Stimulated activated CD4-positive, alpha-beta T cell treated with anti-CD3 and anti-CD28 coated beads, Interleukin-2, amount 100 ng/mL, for 48 hours (primary cell): Measurements from ENCODE around the gene FNDC3B.
"Not testable (repeated sequence)": the region's sequence is repeated elsewhere in the genome, so short reads cannot be mapped to it uniquely, and the experiment has no call there.

Experiments
- DNase-seq, 2 donors: peaks; one replicate each; pipeline ENCODE4 v3.0.0-alpha.2; 2020

FNDC3B gene

DNA sequence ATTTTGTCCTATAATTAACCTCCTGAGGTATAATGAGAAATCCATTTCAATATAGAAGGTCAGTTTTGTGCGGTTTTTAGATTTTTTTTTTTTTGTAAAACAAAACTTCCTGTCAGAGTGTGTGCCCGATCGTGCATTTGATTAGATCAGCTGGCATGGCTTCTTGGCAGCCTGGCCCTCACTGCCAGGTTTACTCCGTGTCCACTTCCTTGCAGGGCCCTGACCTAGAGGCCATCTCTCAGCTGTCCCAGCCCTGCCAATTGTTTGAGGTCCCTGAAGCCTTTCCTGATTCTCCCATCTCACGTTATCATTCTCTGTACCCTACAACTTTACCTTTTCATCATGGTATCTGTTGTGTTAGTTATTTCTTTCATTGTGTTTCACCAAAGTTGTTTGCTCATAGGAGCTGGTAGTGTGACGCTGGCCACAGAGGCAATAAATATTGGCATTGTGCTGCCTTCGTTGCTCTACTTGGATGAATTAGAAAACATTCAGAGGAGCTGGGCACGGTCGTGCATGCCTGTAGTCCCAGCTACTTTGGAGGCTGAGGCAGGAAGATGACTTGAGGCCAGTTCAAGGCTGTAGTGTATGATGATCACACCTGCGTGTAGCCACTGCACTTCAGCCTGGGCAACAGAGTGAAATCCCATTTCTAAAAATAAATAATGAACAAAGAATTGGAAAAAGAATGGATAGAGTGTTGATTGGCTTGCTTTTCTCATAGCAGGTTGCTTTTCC lies 206.9 kb downstream of the FNDC3B start:
- DNase-seq, result no peak

GRCh38 chr3:172247525-172248274 lies 208.3 kb downstream of the FNDC3B start:
- DNase-seq, result no peak

DNA sequence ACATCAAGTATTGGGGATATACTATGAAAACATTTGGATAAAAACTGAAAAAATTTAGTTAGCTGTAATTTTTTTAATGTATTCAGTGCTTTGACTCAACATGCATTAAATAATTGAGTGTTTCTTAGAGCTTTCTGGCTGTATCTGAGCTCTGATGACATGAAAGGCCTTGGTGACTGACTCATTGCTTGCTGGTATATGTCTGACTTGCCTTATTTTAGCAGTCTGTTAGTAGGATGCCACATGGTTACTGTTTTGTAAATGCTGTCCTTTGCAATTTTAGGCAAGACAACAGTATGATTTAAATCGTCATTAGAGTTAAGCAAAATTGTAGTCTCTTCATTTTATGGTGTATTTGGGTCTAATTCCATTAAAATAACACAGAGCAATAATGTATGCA lies 209.7 kb downstream of the FNDC3B start:
- DNase-seq, result no peak

DNA sequence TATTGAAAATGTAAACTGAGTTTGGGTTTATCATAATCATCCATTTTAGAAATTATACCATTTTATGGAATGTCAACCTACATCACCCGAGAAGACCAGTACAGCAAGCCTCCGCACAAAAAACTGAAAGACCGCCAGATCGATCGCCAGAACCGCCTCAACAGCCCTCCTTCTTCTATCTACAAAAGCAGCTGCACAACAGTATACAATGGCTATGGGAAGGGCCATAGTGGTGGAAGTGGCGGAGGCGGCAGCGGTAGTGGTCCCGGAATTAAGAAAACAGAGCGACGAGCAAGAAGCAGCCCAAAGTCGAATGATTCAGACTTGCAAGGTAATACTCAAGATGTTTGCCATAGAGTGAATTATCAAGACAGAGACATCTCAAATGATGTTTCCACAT lies 211.8 kb downstream of the FNDC3B start:
- DNase-seq, result no peak

GRCh38 chr3:172253200-172253599 lies 213.8 kb downstream of the FNDC3B start:
- DNase-seq, result no peak

GRCh38 chr3:172254542-172254941 lies 215.2 kb downstream of the FNDC3B start:
- DNase-seq, result no peak

DNA sequence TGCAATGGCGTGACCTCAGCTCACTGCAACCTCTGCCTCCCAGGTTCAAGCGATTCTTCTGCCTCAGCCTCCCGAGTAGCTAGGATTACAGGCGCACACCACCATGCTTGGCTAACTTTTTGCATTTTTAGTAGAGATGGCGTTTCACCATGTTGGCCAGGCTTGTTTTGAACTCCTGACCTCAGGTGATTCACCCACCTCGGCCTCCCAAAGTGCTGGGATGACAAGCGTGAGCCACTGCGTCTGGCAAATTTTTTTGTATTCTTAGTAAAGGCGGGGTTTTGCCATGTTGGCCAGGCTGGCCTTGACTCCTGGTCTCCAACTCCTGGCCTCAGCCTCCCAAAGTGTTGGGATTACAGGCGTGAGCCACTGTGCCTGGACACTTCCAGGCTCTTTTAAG lies 215.9 kb downstream of the FNDC3B start:
- DNase-seq, result not testable (repeated sequence)

DNA sequence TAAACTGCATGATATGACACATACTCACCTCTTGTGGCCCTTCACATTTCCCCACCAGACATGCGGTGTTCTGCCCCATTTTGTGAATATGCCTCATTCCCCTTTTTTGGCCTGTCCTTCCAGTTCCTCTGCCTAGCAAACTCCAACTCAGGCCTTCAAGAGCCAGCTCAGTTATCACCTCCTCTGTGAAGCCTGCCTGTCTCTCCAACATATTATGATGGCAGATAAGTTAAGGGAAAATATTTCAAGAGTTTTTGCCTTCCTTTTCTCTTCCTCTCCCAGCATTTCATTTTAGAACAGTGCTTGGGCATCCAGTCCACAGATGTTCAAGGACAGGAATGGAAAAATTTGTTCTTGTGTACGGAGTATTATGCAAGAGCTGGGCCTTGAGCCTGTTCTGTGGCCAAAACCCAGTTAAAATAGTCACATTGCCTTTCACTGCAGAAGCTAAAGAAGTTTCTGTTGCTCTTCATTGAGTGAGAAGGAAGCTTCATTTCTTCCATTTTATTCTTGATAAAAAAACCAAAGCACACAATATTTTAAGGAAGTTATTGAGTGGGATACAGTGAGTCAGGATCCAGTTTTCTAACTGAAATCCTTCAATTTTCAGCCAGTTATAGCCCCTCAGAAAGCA lies 216.8 kb downstream of the FNDC3B start:
- DNase-seq, result no peak

- DNase-seq, result no peak
Observed at GRCh38 chr3:172257648-172258400, 218.4 kb downstream of the FNDC3B start.

DNA sequence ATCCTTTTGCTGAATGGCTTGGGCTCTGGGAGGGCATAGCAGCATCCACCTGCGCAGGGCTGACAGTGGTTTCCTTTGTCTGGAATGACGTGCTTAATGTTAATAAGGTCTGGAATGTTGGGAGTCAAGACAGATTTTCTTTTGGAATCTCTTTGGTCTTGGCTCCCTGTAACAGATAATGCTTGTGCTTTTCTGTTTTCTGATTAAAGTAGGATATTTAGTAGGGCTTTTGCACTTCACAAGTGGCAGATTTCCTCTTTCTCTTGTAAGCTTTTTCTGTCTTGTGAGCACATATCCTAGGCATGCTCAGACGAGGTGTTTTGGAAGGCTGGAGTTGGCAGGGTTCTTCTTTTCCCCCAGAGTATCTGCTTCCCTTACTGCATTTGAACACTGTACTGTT lies 219.2 kb downstream of the FNDC3B start:
- DNase-seq, result no peak

DNA sequence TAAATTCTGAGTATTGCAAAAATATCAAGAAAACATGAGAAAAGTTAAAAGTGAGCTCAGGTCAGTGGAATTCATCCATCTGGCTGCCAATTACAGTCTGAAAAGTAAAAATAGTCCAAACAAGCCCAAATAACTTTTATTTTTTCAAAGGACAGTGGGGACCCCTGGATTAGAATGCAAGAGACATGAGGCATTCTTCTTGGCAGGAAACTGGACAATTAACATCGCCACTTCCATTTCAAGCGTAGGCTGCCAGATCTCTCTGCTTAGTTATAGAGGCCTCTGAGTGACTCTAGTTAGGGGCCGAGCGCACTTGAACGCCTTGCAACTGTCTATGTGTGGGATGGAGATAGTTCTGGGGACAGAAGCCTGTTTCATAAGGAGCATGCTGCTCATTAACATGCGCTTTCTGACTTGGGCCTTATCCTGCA lies 219.7 kb downstream of the FNDC3B start:
- no peak for DNase-seq

DNA sequence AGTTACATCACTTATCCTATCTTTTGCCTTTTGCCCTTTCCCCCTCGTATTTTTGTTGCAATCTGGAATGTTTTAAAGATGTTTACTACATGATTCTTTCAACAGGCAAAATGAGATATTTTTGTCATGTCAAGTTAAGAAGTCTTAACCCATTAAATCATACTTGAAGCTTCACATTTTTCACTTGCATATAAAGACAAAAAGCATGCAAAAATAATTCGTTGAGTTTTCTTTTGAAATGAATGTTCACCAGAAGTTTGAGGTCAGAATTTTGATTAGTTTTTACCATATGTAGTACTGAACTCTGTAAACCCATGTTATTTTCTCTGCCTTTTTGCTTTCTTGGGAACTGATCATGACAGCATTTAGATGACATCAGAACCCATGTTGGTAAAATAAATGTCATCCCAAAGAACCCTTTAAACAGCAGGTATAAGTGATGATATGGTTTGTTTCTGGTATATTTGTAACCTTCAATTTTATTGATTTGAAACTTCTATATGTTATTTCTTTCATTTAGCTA lies 220.4 kb downstream of the FNDC3B start:
- no peak for DNase-seq

- DNase-seq, result no peak
Observed at GRCh38 chr3:172260381-172260780, 221.0 kb downstream of the FNDC3B start.

DNA sequence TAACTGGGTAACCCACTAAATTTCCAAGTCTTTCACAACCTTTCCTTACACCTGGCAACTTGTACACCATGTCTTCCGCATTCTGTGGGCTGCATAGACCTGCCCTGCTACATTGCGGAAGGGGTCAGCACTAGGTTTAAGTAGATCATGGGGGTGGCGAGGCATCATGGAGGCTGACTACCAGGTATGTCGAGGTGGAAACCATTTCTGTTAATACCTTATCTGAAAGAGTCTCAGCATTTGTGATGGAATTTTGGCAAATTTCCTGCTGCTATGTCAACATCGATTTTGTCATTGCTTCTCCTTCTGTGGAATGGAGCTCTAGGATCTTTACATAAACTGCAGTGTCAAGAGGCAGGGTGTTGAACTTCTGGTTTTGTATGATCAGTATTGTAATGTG lies 221.7 kb downstream of the FNDC3B start:
- DNase-seq, result no peak

DNA sequence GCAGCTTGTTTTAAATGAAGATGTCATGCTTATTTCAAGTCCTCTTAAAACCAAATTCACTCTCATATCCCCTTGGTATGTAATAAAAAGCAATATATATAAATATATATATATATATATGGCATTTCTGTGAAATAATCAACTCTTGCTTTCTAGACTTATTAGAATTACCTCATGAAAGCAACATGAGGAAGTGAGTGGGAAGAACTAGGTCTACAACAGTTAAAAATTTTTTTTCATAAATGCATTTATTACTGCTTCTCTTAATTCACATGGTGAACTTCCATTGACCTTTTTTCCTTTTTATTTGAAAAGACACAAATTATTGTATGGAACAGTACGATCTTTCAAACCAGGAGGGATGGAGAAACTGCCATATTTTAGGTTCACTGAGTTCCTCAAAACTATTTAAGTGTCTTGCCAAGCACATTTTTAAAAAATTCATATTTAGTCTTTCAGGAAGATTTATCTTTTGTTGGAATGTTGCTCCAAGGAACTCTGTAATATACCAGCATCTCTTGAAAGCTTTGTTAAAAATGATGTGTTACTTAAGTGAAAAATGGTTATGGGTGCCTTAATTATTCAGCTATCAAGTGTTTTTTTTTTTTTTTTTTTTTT lies 223.7 kb downstream of the FNDC3B start:
- no peak for DNase-seq

DNA sequence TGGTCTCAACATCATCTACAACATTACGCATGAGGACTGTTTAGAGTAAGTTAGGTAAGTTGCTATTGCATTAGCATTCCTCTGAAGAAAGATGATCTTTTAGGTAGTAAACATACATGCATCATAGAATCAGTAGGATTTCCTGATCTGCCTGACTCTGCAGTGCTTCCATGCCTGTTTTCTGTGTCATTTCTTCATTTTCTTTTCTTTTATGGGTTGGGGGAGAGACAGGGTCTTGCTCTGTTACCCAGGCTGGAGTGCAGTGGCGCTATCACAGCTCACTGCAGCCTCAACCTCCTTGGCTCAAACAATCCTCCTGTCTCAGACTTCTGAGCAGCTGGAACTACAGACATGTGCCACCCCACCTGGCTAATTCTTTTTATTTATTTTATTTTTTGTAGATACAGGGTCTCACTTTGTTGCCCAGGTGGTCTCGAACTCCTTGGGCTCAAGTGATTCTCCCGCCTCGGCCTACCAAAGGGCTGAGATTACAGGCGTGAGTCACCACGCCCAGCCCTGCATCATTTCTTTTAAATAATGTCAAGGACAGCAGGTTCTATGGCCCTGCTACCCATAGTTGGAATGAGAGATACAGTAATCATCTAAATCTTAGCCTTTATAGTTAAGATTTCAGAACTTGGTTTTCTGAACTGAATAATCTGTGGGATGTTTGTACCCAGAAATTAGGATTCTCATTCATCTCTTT lies 224.6 kb downstream of the FNDC3B start:
- DNase-seq, result no peak

DNA sequence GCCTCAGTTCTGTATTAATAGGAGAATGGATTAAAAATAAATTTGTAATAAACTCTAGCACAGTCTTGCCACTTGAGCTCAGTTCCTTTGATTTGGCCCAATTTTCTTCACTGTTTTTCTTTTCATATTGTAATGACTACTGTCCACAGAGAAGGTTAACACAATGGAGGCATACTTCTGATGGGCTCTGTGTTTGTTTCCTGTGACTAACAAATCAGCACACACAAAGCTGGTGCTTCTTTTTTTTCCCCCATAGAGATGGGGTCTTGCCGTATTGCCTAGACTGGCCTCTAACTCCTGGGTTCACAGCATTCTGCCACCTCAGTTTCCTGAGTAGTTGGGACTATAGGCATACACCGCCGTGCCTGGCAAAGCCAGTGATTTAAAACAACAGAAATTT lies 226.7 kb downstream of the FNDC3B start:
- DNase-seq, result no peak

DNA sequence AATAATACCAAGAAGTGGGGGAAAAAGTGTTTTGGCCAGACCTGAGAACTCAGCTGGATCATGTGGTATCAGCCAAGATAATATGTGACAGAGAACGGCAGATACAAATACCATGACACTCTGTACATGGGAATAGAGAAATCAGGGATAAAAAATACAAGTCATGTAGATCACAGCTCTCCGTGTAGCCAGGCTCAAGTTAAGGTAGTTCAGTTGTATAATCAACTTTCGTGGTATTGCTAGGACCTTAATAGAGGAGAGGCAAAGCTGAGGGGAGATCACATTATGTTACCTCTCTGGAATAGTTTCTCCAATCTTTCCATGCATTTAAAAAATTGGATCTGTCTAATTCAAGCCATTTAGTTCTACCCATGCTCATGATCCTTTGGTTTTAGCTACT lies 229.0 kb downstream of the FNDC3B start:
- no peak for DNase-seq

DNA sequence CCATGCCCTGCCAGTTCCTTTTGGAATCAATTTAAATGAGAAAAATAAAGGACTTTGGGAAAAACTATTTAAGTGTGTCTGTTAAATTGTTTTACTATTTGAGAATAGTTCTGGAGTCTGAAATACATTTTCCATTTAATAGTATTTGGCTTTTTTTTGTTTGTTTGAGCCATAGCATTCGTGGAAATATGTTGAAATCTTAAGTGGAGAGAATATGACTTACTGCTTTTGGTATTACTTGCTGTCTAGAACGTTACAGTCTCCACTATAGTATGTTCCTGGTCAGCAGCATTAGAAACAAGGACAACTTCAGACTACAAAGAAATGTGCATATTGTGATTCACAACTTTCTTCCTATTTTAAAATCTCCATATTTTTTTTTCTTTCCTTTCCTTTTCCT lies 229.5 kb downstream of the FNDC3B start:
- no peak for DNase-seq

- no peak for DNase-seq
Observed at GRCh38 chr3:172270557-172271166, 231.3 kb downstream of the FNDC3B start.

DNA sequence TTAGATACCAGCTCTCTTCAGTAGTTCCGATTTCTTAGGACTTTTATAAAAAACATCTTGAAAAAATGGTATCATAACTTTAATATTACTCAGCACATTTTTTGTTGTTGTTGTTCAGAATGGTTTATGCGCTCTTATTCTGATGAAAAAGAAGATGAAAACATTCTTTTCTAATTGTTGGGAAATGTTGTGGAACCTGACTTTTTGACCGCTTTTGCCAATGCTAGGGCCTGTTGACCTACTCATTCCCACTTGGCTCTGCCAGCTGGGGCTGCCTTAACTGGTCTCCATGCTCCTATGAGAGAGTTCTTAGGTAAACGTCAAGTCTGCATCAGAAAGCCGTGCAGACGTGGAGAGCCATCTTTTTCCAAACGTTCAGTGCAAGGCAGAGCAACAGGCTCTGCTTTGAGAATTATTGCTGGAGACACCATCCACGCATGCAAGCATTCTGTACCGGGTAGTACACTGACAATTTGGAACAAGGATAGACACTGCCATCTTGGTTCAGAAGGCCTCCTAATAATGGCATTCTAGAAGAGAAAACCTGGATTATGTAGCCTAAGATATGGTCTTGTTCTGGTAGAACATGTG lies 232.1 kb downstream of the FNDC3B start:
- DNase-seq, result no peak
